H1 (cell line): ENCODE data around the gene RPS21. TPM values are rescaled to one million over a fixed set of nuclear protein-coding genes. Genes with fewer than 3 reads are reported as not detected.

Source experiments
- CTCF ChIA-PET: fragments of 300-600 bp; sonication (Branson Sonifier 250); formaldehyde crosslinking; loops from one replicate; lab custom pipeline; 2021; ENCODE audit not compliant: partially characterized antibody; lab: Charles Lee
- POLR2A ChIA-PET: fragments of 300-600 bp; sonication (Branson Sonifier 250); formaldehyde crosslinking; loops from one replicate; lab custom pipeline; 2021; ENCODE audit warnings: inconsistent platforms; ENCODE audit not compliant: partially characterized antibody; lab: Charles Lee
- DNase-seq, 2 experiments: peaks; one replicate each; pipeline versions ENCODE4 v3.0.0 to v3.0.0-alpha.2; 2010 to 2022; ENCODE audit warnings: low spot score in 2 of 2, low read depth in 1 of 2, mixed read lengths in 1 of 2
- FAIRE-seq: peaks from 2 replicates; lab custom pipeline; 2011; peaks lifted over from hg19 to GRCh38; lab: Jason Lieb, UNC
- H2AFZ ChIP-seq: 2 replicates; pipeline ENCODE4 v1.8.1; 2012; ENCODE audit warnings: low read length, inconsistent platforms
- H2AK5ac ChIP-seq: 2 replicates; pipeline ENCODE4 v1.6.1; 2013; ENCODE audit warnings: low read depth, low read length
- H2BK120ac ChIP-seq: replicated peaks from 2 replicates; pipeline ENCODE3; 2013; ENCODE audit warnings: low read depth, low read length, inconsistent platforms
- H2BK12ac ChIP-seq: 2 replicates; pipeline ENCODE4 v1.6.1; 2013; ENCODE audit warnings: low read depth, low read length
- H2BK15ac ChIP-seq: 2 replicates; pipeline ENCODE4 v1.6.1; 2013; ENCODE audit warnings: low read length
- H2BK20ac ChIP-seq: 2 replicates; pipeline ENCODE4 v1.6.1; 2013; ENCODE audit warnings: low read length
- H2BK5ac ChIP-seq: 2 replicates; pipeline ENCODE4 v1.6.1; 2013; ENCODE audit warnings: low read depth, low read length
- H3K14ac ChIP-seq: 2 replicates; pipeline ENCODE4 v1.6.1; 2013; ENCODE audit warnings: inconsistent platforms; ENCODE audit not compliant: insufficient read length
- H3K18ac ChIP-seq: 2 replicates; pipeline ENCODE4 v1.6.1; 2013; ENCODE audit warnings: low read length; ENCODE audit errors: extremely low read depth
- H3K23ac ChIP-seq: 2 replicates; pipeline ENCODE4 v1.6.1; 2013; ENCODE audit warnings: inconsistent platforms; ENCODE audit not compliant: insufficient read length
- H3K23me2 ChIP-seq: 2 replicates; pipeline ENCODE4 v1.6.1; 2013; ENCODE audit warnings: low read depth, low read length
- H3K27ac ChIP-seq: 2 replicates; pipeline ENCODE4 v1.6.1; 2011; ENCODE audit warnings: low read depth, low read length, inconsistent platforms
- H3K27me3 ChIP-seq, 4 experiments: replicated peaks in 1 of 4; 1 replicate in 1 of 4; 2 replicates in 3 of 4; pipeline versions ENCODE4 v1.6.1 to v1.8.1; 2011 to 2013; ENCODE audit warnings: low read length in 3 of 4, mild to moderate bottlenecking in 3 of 4, inconsistent platforms in 2 of 4, mixed read lengths in 2 of 4, moderate library complexity in 1 of 4; ENCODE audit not compliant: control insufficient read depth in 3 of 4, insufficient read depth in 3 of 4; ENCODE audit errors: extremely low read depth in 1 of 4
- H3K36me3 ChIP-seq, 4 experiments: 2 replicates each; pipeline versions ENCODE4 v1.6.1 to v1.8.1; 2011 to 2013; ENCODE audit warnings: mild to moderate bottlenecking in 4 of 4, low read length in 3 of 4, moderate library complexity in 2 of 4, control low read depth in 1 of 4, inconsistent platforms in 1 of 4; ENCODE audit not compliant: insufficient read depth in 4 of 4, control insufficient read depth in 2 of 4
- H3K4ac ChIP-seq: replicated peaks from 2 replicates; pipeline ENCODE3; 2013; ENCODE audit warnings: low read length, low read depth, mixed read lengths, inconsistent platforms; ENCODE audit not compliant: insufficient read length
- H3K4me1 ChIP-seq, 4 experiments: replicated peaks in 1 of 4; 1 replicate in 1 of 4; 2 replicates in 3 of 4; pipeline versions ENCODE4 v1.6.1 to v1.8.1; 2011 to 2013; ENCODE audit warnings: low read length in 3 of 4, inconsistent platforms in 2 of 4, mixed read lengths in 1 of 4; ENCODE audit not compliant: insufficient read depth in 4 of 4, control insufficient read depth in 3 of 4
- H3K4me2 ChIP-seq, 2 experiments: 2 replicates each; pipeline versions ENCODE4 v1.6.1 to v1.8.1; 2011 to 2013; ENCODE audit warnings: low read depth in 2 of 2, low read length in 2 of 2, control low read depth in 1 of 2, inconsistent platforms in 1 of 2, mild to moderate bottlenecking in 1 of 2; ENCODE audit not compliant: insufficient read depth in 1 of 2
- H3K4me3 ChIP-seq, 4 experiments: fragments of 200-600, 300-600 bp in 1 of 4; sonication (generic), shearing (Covaris generic), sonication (Bioruptor Twin) in 1 of 4; 2 replicates each; pipeline versions ENCODE4 v1.5.1 to v1.8.1; 2011 to 2016; ENCODE audit warnings: low read length in 4 of 4, low read depth in 3 of 4, control low read depth in 2 of 4, inconsistent platforms in 2 of 4, mild to moderate bottlenecking in 2 of 4, mixed read lengths in 1 of 4, moderate library complexity in 1 of 4; ENCODE audit not compliant: insufficient read depth in 2 of 4; ENCODE audit errors: extremely low read depth in 1 of 4
- H3K56ac ChIP-seq: replicated peaks from 2 replicates; pipeline ENCODE3; 2013; ENCODE audit warnings: low read depth, mild to moderate bottlenecking, mixed read lengths, low read length, inconsistent platforms; ENCODE audit not compliant: insufficient read length
- H3K79me1 ChIP-seq: 2 replicates; pipeline ENCODE4 v1.6.1; 2013; ENCODE audit warnings: low read depth, low read length, control low read depth
- H3K79me2 ChIP-seq, 2 experiments: 2 replicates each; pipeline versions ENCODE4 v1.6.1 to v1.8.1; 2012 to 2013; ENCODE audit warnings: low read length in 2 of 2, mild to moderate bottlenecking in 2 of 2, inconsistent platforms in 1 of 2; ENCODE audit not compliant: insufficient read depth in 2 of 2, control insufficient read depth in 1 of 2
- H3K9ac ChIP-seq, 4 experiments: replicated peaks in 1 of 4; 1 replicate in 1 of 4; 2 replicates in 3 of 4; pipeline versions ENCODE4 v1.6.1 to v1.8.1; 2011 to 2013; ENCODE audit warnings: low read depth in 3 of 4, low read length in 3 of 4, control low read depth in 2 of 4, mild to moderate bottlenecking in 2 of 4, moderate library complexity in 2 of 4, inconsistent platforms in 1 of 4; ENCODE audit errors: extremely low read depth in 1 of 4
- H3K9me3 ChIP-seq, 2 experiments: 2 replicates each; pipeline versions ENCODE4 v1.6.1 to v1.8.1; 2012 to 2013; ENCODE audit warnings: mild to moderate bottlenecking in 2 of 2, moderate library complexity in 2 of 2, control low read depth in 1 of 2, inconsistent platforms in 1 of 2, low read depth in 1 of 2, low read length in 1 of 2, mixed read lengths in 1 of 2; ENCODE audit not compliant: insufficient read depth in 2 of 2
- H4K20me1 ChIP-seq, 2 experiments: replicated peaks in 1 of 2; 2 replicates each; pipeline versions ENCODE3 to v1.8.1; 2011 to 2013; ENCODE audit warnings: inconsistent platforms in 2 of 2, low read length in 2 of 2, mild to moderate bottlenecking in 1 of 2; ENCODE audit not compliant: insufficient read depth in 2 of 2, control insufficient read depth in 1 of 2
- H4K5ac ChIP-seq: 2 replicates; pipeline ENCODE4 v1.6.1; 2013; ENCODE audit warnings: low read length, low read depth, mixed read lengths, inconsistent platforms; ENCODE audit not compliant: insufficient read length
- H4K8ac ChIP-seq: 2 replicates; pipeline ENCODE4 v1.8.0; 2013; ENCODE audit warnings: mild to moderate bottlenecking, moderate library complexity, low read length, inconsistent platforms; ENCODE audit not compliant: insufficient read depth; ENCODE audit errors: extremely low read depth
- H4K91ac ChIP-seq: replicated peaks from 2 replicates; pipeline ENCODE3; 2013; ENCODE audit warnings: low read length, mixed read lengths, inconsistent platforms; ENCODE audit not compliant: insufficient read length
- BACH1 ChIP-seq: IDR thresholded peaks from 2 replicates; pipeline ENCODE4 v1.6.1; 2012; ENCODE audit warnings: low read length, improper control_type of control experiment
- BRCA1 ChIP-seq: IDR thresholded peaks from 2 replicates; pipeline ENCODE4 v1.6.1; 2012; ENCODE audit warnings: low read depth, low read length, improper control_type of control experiment
- CREB1 ChIP-seq: IDR thresholded peaks from 2 replicates; pipeline ENCODE4 v1.6.1; 2012; ENCODE audit warnings: inconsistent platforms
- E2F6 ChIP-seq: IDR thresholded peaks from 2 replicates; pipeline ENCODE4 v1.6.1; 2012; ENCODE audit warnings: inconsistent platforms
- GTF2F1 ChIP-seq: IDR thresholded peaks from 2 replicates; pipeline ENCODE4 v1.6.1; 2012; ENCODE audit warnings: low read depth, low read length, improper control_type of control experiment, borderline replicate concordance
- JUN ChIP-seq: IDR thresholded peaks from 2 replicates; pipeline ENCODE4 v1.6.1; 2011; ENCODE audit warnings: low read depth, mild to moderate bottlenecking, improper control_type of control experiment, low read length
- KDM5A ChIP-seq: fragments of 200-600 bp; IDR thresholded peaks from 2 replicates; pipeline ENCODE4 v1.7.1; 2012; ENCODE audit warnings: mild to moderate bottlenecking, low read length, inconsistent platforms, mixed read lengths
- MAX ChIP-seq: IDR thresholded peaks from 2 replicates; pipeline ENCODE4 v1.6.1; 2012; ENCODE audit warnings: inconsistent platforms
- POLR2A ChIP-seq, 2 experiments: IDR thresholded peaks; 1 replicate in 1 of 2; 2 replicates in 1 of 2; pipeline ENCODE4 v1.6.1; 2011; ENCODE audit warnings: low read depth in 2 of 2, low read length in 2 of 2, mild to moderate bottlenecking in 2 of 2; ENCODE audit errors: control extremely low read depth in 1 of 2
- POU5F1 ChIP-seq: IDR thresholded peaks from 2 replicates; pipeline ENCODE4 v1.6.1; 2011; ENCODE audit warnings: low read depth, mild to moderate bottlenecking, low read length, moderate library complexity
- RAD21 ChIP-seq, 2 experiments: IDR thresholded peaks in 1 of 2; conservative IDR thresholded peaks in 1 of 2; 2 replicates each; pipeline ENCODE4 v1.6.1; 2011; ENCODE audit warnings: low read depth in 2 of 2, low read length in 2 of 2, improper control_type of control experiment in 1 of 2, inconsistent platforms in 1 of 2, mild to moderate bottlenecking in 1 of 2, moderate library complexity in 1 of 2
- RBBP5 ChIP-seq: IDR thresholded peaks from 2 replicates; pipeline ENCODE4 v1.7.1; 2012; ENCODE audit warnings: low read depth, mild to moderate bottlenecking, inconsistent platforms, low read length, moderate library complexity, borderline replicate concordance
- TAF7 ChIP-seq: optimal IDR thresholded peaks from 2 replicates; pipeline ENCODE3; 2011; ENCODE audit warnings: low read depth, mild to moderate bottlenecking, inconsistent platforms, low read length, moderate library complexity, borderline replicate concordance
- YY1 ChIP-seq: IDR thresholded peaks from 2 replicates; pipeline ENCODE4 v1.6.1; 2011; ENCODE audit warnings: low read depth, mild to moderate bottlenecking, low read length
- WGBS, 2 experiments: shearing (Covaris generic) in 1 of 2; methylation state at CpG; one replicate each; pipeline versions ENCODE4 v1.1.6 to v1.1.7; 2013 to 2015; ENCODE audit warnings: low lambda C conversion rate in 2 of 2, mixed read lengths in 2 of 2, inconsistent platforms in 1 of 2, low coverage in 1 of 2, missing lambda C conversion rate in 1 of 2; ENCODE audit not compliant: insufficient replicate concordance in 2 of 2, insufficient coverage in 1 of 2, insufficient read length in 1 of 2; ENCODE audit errors: extremely low coverage in 1 of 2, missing lambda C conversion rate in 1 of 2; 5-methylcytosine and 5-hydroxymethylcytosine counted together
- polyA plus RNA-seq, 7 experiments: library from polyadenylated mRNA; depleted of rRNA in 3 of 7; stranded (reverse) in 5 of 7; unstranded in 2 of 7; fragments of >200 nt in 5 of 7; fragments of 200-250 nt in 2 of 7; gene quantifications; 1 replicate in 5 of 7; 2 replicates in 1 of 7; 4 replicates in 1 of 7; pipeline versions ENCODE4 v1.2.1 to v1.2.3, GENCODE V29; 2011 to 2013; ENCODE audit warnings: missing spikeins in 2 of 7, mixed read lengths in 2 of 7
- total RNA-seq: library from RNA; stranded (reverse); fragmentation: NEBNext Ultra II Directional; extraction: Animal tissue kit (Norgen Biotek cat#: 25700); gene quantifications from 2 replicates; pipeline ENCODE4 v1.2.1, GENCODE V29; 2021

Gene RPS21
- total and polyA plus RNA-seq, 2 of the 8 experiments (the other 6 are each of a cell fraction or from before 2014, with no cell fraction given): 1,787 to 7,219 TPM

- FAIRE-seq: no peak
- Histone ChIP-seq H3K23me2 (no peaks in the 10 kb centered on the region; the same call in 1 of the 2 replicates), H3K4me2 (no peak overlapping the region), H4K8ac (no peak overlapping the region), H3K56ac (no peak overlapping the region), H3K79me1 (peaks cover 6% of the 10 kb centered on the region), H3K9me3 (peaks cover 0 to 3% of the 10 kb centered on the region in 2 experiments; a peak in 2 of 4 replicates), H3K36me3 (peaks cover 26 to 69% (median 60%) of the 10 kb centered on the region in 4 experiments; a peak in 7 of 8 replicates), H3K14ac (no peak overlapping the region), H3K4me3 (no peak overlapping the region), H3K4me1 (no peaks in the 10 kb centered on the region; a peak in 1 of 7 replicates), H2BK5ac (no peak overlapping the region), H3K18ac (no peak overlapping the region), H3K27me3 (no peaks in the 10 kb centered on the region), H3K9ac (no peak overlapping the region), H3K4ac (no peak overlapping the region), H3K23ac (no peak overlapping the region), H3K79me2 (peaks cover 0 to 7% of the 10 kb centered on the region in 2 experiments; a peak in 1 of 4 replicates), H4K5ac (no peak overlapping the region), H2AFZ (no peak overlapping the region), H4K20me1 (peaks cover 0 to 13% of the 10 kb centered on the region in 2 experiments), H2AK5ac (no peak overlapping the region), H2BK120ac (no peak overlapping the region), H2BK20ac (no peak overlapping the region), H3K27ac (no peak overlapping the region), H4K91ac (no peak overlapping the region), H2BK12ac (no peak overlapping the region), H2BK15ac (no peak overlapping the region)
- DNase-seq: no peak
- POLR2A ChIA-PET: interaction anchor here (0.5 to 12.3 kb wide), 16 partner anchors 8 to 1573 kb away, joined by 3 to 95 read pairs (median 4); no protein-coding TSS in a partner anchor
- CTCF ChIA-PET: interaction anchor here (0.7 to 1.5 kb wide), 5 partner anchors 9 to 42 kb away, joined by 3 to 5 read pairs (median 3); no protein-coding TSS in a partner anchor
- TF ChIP-seq E2F6 (no peak), YY1 (no peak), CREB1 (no peak), RAD21 (IDR thresholded peaks at IDR 0.05 in 1 of 2, conservative IDR thresholded peaks at IDR 0.05 in 1 of 2; ENCODE audit: low read depth in 2 of 2, low read length in 2 of 2) (no peak), BACH1 (no peak), BRCA1 (no peak), JUN (no peak), TAF7 (no peak), POU5F1 (no peak), POLR2A (IDR thresholded peaks at IDR 0.05; ENCODE audit: control extremely low read depth in 1 of 2, low read depth in 2 of 2, low read length in 2 of 2) (no peak), KDM5A (no peak), MAX (no peak), RBBP5 (no peak), GTF2F1 (no peak)
- 85% methylated on average over 1 of the region's 1 CpG; no CpG with 5 or more reads in 1 of the 2 experiments for WGBS, 2 experiments
Observed at GRCh38 chr20:62348604-62349003, 38.3 kb upstream of the RPS21 start.
